ENCODE data around the gene CMBL. TPM values are rescaled to one million over a fixed set of nuclear protein-coding genes. Genes with fewer than 3 reads are reported as not detected.
A peak's percentile ranks its signal among the peaks of the same experiment; 100 is the strongest.

The CMBL gene
- total and polyA plus RNA-seq, 2 donors from 2014 or later = 36.6 to 243 TPM

- Histone ChIP-seq H3K4me3 (ENCODE audit: low read length in 3 of 3) (no peak overlapping the region), H3K9ac (ENCODE audit: low read length in 3 of 3) (peak overlapping the region in 1 of 3 donors; percentile 76), H3K4me1 (ENCODE audit: control insufficient read depth in 2 of 3, insufficient read depth in 2 of 3, low read depth in 1 of 3, low read length in 3 of 3) (peaks cover 0 to 29% (median 15%) of the 10 kb centered on the region in 3 donors), H3K36me3 (ENCODE audit: control insufficient read depth in 2 of 3, insufficient read depth in 3 of 3, low read length in 3 of 3) (peaks cover 0 to 14% (median 11%) of the 10 kb centered on the region in 3 donors), H3K27ac (ENCODE audit: low read depth in 2 of 2, low read length in 2 of 2) (peak overlapping the region; percentile 89 to 91), H3K9me3 (ENCODE audit: control insufficient read depth in 2 of 3, insufficient read depth in 1 of 3, low read length in 3 of 3) (no peaks in the 10 kb centered on the region), H3K27me3 (ENCODE audit: control insufficient read depth, insufficient read depth, low read length) (no peaks in the 10 kb centered on the region)
- peak; percentile 12 for TF ChIP-seq CTCF (IDR thresholded peaks at IDR 0.05; ENCODE audit: borderline replicate concordance, extremely low read depth, insufficient read depth)
- intact Hi-C loops (cut with DNase I) = loop anchor here (10.0 kb wide), 2 partner anchors 135 to 335 kb away; no protein-coding TSS in a partner anchor
- FAIRE-seq = no peak
- DNase-seq = peak in 1 of 5 donors; percentile 34
Observed at GRCh38 chr5:10289353-10289752, 18.3 kb downstream of the CMBL start.

- Histone ChIP-seq H3K4me1 (ENCODE audit: control insufficient read depth in 2 of 3, insufficient read depth in 2 of 3, low read depth in 1 of 3, low read length in 3 of 3) (peaks cover 0 to 29% (median 18%) of the 10 kb centered on the region in 3 donors), H3K27ac (ENCODE audit: low read depth in 2 of 2, low read length in 2 of 2) (peak overlapping the region; percentile 89 to 91), H3K9ac (ENCODE audit: low read length in 3 of 3) (peak overlapping the region in 1 of 3 donors; percentile 76), H3K9me3 (ENCODE audit: control insufficient read depth in 2 of 3, insufficient read depth in 1 of 3, low read length in 3 of 3) (no peaks in the 10 kb centered on the region), H3K4me3 (ENCODE audit: low read length in 3 of 3) (no peak overlapping the region), H3K27me3 (ENCODE audit: control insufficient read depth, insufficient read depth, low read length) (no peaks in the 10 kb centered on the region), H3K36me3 (ENCODE audit: control insufficient read depth in 2 of 3, insufficient read depth in 3 of 3, low read length in 3 of 3) (peaks cover 0 to 14% (median 11%) of the 10 kb centered on the region in 3 donors)
- no peak for TF ChIP-seq CTCF (IDR thresholded peaks at IDR 0.05; ENCODE audit: borderline replicate concordance, extremely low read depth, insufficient read depth)
- FAIRE-seq (no peak), DNase-seq (peak; percentile 77 to 96 (median 84))
- intact Hi-C loops (cut with DNase I) = loop anchor here (10.0 kb wide), 2 partner anchors 136 to 336 kb away; no protein-coding TSS in a partner anchor
Observed at GRCh38 chr5:10288592-10289219, 19.0 kb downstream of the CMBL start.

GRCh38 chr5:10286862-10287227 lies 20.9 kb downstream of the CMBL start:
- Histone ChIP-seq H3K9me3 (ENCODE audit: control insufficient read depth in 2 of 3, insufficient read depth in 1 of 3, low read length in 3 of 3) (no peaks in the 10 kb centered on the region), H3K36me3 (ENCODE audit: control insufficient read depth in 2 of 3, insufficient read depth in 3 of 3, low read length in 3 of 3) (peaks cover 0 to 14% (median 11%) of the 10 kb centered on the region in 3 donors), H3K9ac (ENCODE audit: low read length in 3 of 3) (no peak overlapping the region), H3K4me1 (ENCODE audit: control insufficient read depth in 2 of 3, insufficient read depth in 2 of 3, low read depth in 1 of 3, low read length in 3 of 3) (peaks cover 0 to 29% (median 18%) of the 10 kb centered on the region in 3 donors), H3K27me3 (ENCODE audit: control insufficient read depth, insufficient read depth, low read length) (no peaks in the 10 kb centered on the region), H3K4me3 (ENCODE audit: low read length in 3 of 3) (no peak overlapping the region), H3K27ac (ENCODE audit: low read depth in 2 of 2, low read length in 2 of 2) (peak overlapping the region in 1 of 2 donors; percentile 1)
- intact Hi-C loops (cut with DNase I) = loop anchor here (10.0 kb wide), 2 partner anchors 138 to 338 kb away; no protein-coding TSS in a partner anchor
- no peak for FAIRE-seq
- TF ChIP-seq CTCF (IDR thresholded peaks at IDR 0.05; ENCODE audit: borderline replicate concordance, extremely low read depth, insufficient read depth) = no peak
- no peak for DNase-seq
